Thymus (tissue), 11 donors: ENCODE data around the gene RIPOR2. TPM values are rescaled to one million over a fixed set of nuclear protein-coding genes. Genes with fewer than 3 reads are reported as not detected.

Experiments
- DNase-seq, 9 donors: peaks; one replicate each; pipeline ENCODE4 v3.0.0-alpha.2; 2013; ENCODE audit warnings: low spot score in 9 of 9, low read depth in 6 of 9, missing footprints in 1 of 9
- H3K27ac ChIP-seq, 2 donors: one replicate each; pipeline ENCODE4 v1.5.1; 2013; ENCODE audit warnings: control low read depth in 1 of 2, low read depth in 1 of 2, low read length in 1 of 2, mild to moderate bottlenecking in 1 of 2, moderate library complexity in 1 of 2
- H3K27me3 ChIP-seq, 2 donors: one replicate each; pipeline ENCODE4 v1.5.1; 2013; ENCODE audit warnings: low read length in 1 of 2; ENCODE audit not compliant: control insufficient read depth in 2 of 2, insufficient read depth in 1 of 2
- H3K36me3 ChIP-seq, 2 donors: one replicate each; pipeline ENCODE4 v1.5.1; 2013; ENCODE audit warnings: low read length in 1 of 2, mild to moderate bottlenecking in 1 of 2, moderate library complexity in 1 of 2; ENCODE audit not compliant: control insufficient read depth in 2 of 2, insufficient read depth in 2 of 2
- H3K4me1 ChIP-seq, 2 donors: one replicate each; pipeline ENCODE4 v1.5.1; 2013; ENCODE audit warnings: low read length in 2 of 2; ENCODE audit not compliant: control insufficient read depth in 2 of 2, insufficient read depth in 2 of 2
- H3K4me3 ChIP-seq, 2 donors: one replicate each; pipeline ENCODE4 v1.5.1; 2013; ENCODE audit warnings: low read length in 2 of 2, control low read depth in 1 of 2, mild to moderate bottlenecking in 1 of 2
- H3K9me3 ChIP-seq, 2 donors: one replicate each; pipeline ENCODE4 v1.5.1; 2013; ENCODE audit warnings: low read length in 1 of 2, mild to moderate bottlenecking in 1 of 2; ENCODE audit not compliant: control insufficient read depth in 2 of 2, insufficient read depth in 1 of 2
- WGBS: extraction: QIAGEN DNeasy Blood & Tissue Kit; methylation state at CpG from one replicate; pipeline ENCODE4 v1.1.7; 2013; 5-methylcytosine and 5-hydroxymethylcytosine counted together
- polyA plus RNA-seq: library from polyadenylated mRNA; stranded (reverse); fragments of 200-250 nt; gene quantifications from one replicate; pipeline ENCODE4 v1.2.3, GENCODE V29; 2013
- total RNA-seq: library from RNA; stranded (reverse); fragments of 120-200 nt; gene quantifications from one replicate; pipeline ENCODE4 v1.2.4, GENCODE V29; 2013
- donor health status: healthy.

Gene RIPOR2
- total and polyA plus RNA-seq, 2 donors, result 27.4 to 48.4 TPM

- H3K27me3 ChIP-seq, result no peaks in the 10 kb centered on the region
- no peaks in the 10 kb centered on the region for H3K4me1 ChIP-seq
- H3K36me3 ChIP-seq, result peaks cover 17 to 46% of the 10 kb centered on the region in 2 donors
- 97% methylated on average over 3 of the region's 3 CpGs for WGBS
- DNase-seq, result no peak
- H3K9me3 ChIP-seq, result no peaks in the 10 kb centered on the region
- H3K27ac ChIP-seq, result no peak overlapping the region
- H3K4me3 ChIP-seq, result no peak overlapping the region
Measured at GRCh38 chr6:24821860-24822444, 113.8 kb downstream of the RIPOR2 start.

- no peak for DNase-seq
- 98% methylated on average over 2 of the region's 2 CpGs for WGBS
- Histone ChIP-seq H3K4me1 (no peaks in the 10 kb centered on the region), H3K27me3 (no peaks in the 10 kb centered on the region), H3K27ac (no peak overlapping the region), H3K4me3 (no peak overlapping the region), H3K36me3 (peaks cover 9 to 32% of the 10 kb centered on the region in 2 donors), H3K9me3 (no peaks in the 10 kb centered on the region)
Measured at GRCh38 chr6:24818346-24818745, 117.4 kb downstream of the RIPOR2 start.

- no peak overlapping the region for H3K4me3 ChIP-seq
- no peaks in the 10 kb centered on the region for H3K9me3 ChIP-seq
- H3K4me1 ChIP-seq, result no peaks in the 10 kb centered on the region
- DNase-seq, result no peak
- no peak overlapping the region for H3K27ac ChIP-seq
- peaks cover 28 to 43% of the 10 kb centered on the region in 2 donors for H3K36me3 ChIP-seq
- H3K27me3 ChIP-seq, result no peaks in the 10 kb centered on the region
- 96% methylated on average over 3 of the region's 3 CpGs for WGBS
Measured at GRCh38 chr6:24809728-24810127, 126.0 kb downstream of the RIPOR2 start.

GRCh38 chr6:24807584-24807983 lies 128.2 kb downstream of the RIPOR2 start:
- no peaks in the 10 kb centered on the region for H3K27me3 ChIP-seq
- H3K4me1 ChIP-seq, result no peaks in the 10 kb centered on the region
- H3K36me3 ChIP-seq, result peaks cover 29 to 53% of the 10 kb centered on the region in 2 donors
- no peaks in the 10 kb centered on the region for H3K9me3 ChIP-seq
- no peak overlapping the region for H3K27ac ChIP-seq
- 97% methylated on average over 3 of the region's 3 CpGs for WGBS
- no peak overlapping the region for H3K4me3 ChIP-seq
- DNase-seq, result no peak

- H3K4me3 ChIP-seq, result no peak overlapping the region
- H3K9me3 ChIP-seq, result no peaks in the 10 kb centered on the region
- 98% methylated on average over 8 of the region's 8 CpGs for WGBS
- no peak for DNase-seq
- no peak overlapping the region for H3K27ac ChIP-seq
- H3K4me1 ChIP-seq, result no peaks in the 10 kb centered on the region
- no peaks in the 10 kb centered on the region for H3K27me3 ChIP-seq
- H3K36me3 ChIP-seq, result peaks cover 12 to 32% of the 10 kb centered on the region in 2 donors
Measured at GRCh38 chr6:24802271-24803059, 133.3 kb downstream of the RIPOR2 start.

GRCh38 chr6:24799541-24799915 lies 136.2 kb downstream of the RIPOR2 start:
- DNase-seq, result no peak
- H3K4me3 ChIP-seq, result no peak overlapping the region
- no peaks in the 10 kb centered on the region for H3K9me3 ChIP-seq
- WGBS, result 98% methylated on average over 1 of the region's 1 CpG
- no peak overlapping the region for H3K27ac ChIP-seq
- H3K4me1 ChIP-seq, result no peaks in the 10 kb centered on the region
- peaks cover 0 to 12% of the 10 kb centered on the region in 2 donors for H3K36me3 ChIP-seq
- H3K27me3 ChIP-seq, result no peaks in the 10 kb centered on the region

GRCh38 chr6:24798740-24799540 lies 136.8 kb downstream of the RIPOR2 start, which contains the start of gene ARMH2:
Gene ARMH2 (minus strand): TSS chr6:24798917. CDS start chr6:24798857, 60 bp downstream.
- WGBS, result 96% methylated on average over 13 of the region's 13 CpGs
- no peak for DNase-seq
- no peak within 1 kb of the TSS for H3K27ac ChIP-seq
- H3K9me3 ChIP-seq, result no peaks in the 10 kb centered on the region
- no peaks in the 10 kb centered on the region for H3K4me1 ChIP-seq
- H3K4me3 ChIP-seq, result no peak within 1 kb of the TSS
- H3K27me3 ChIP-seq, result no peaks in the 10 kb centered on the region
- H3K36me3 ChIP-seq, result peaks cover 0 to 12% of the 10 kb centered on the region in 2 donors

- WGBS, result 95% methylated on average over 6 of the region's 6 CpGs
- Histone ChIP-seq H3K27ac (no peak overlapping the region), H3K36me3 (peaks cover 0 to 3% of the 10 kb centered on the region in 2 donors), H3K4me3 (no peak overlapping the region), H3K27me3 (no peaks in the 10 kb centered on the region), H3K9me3 (no peaks in the 10 kb centered on the region), H3K4me1 (no peaks in the 10 kb centered on the region)
- DNase-seq, result no peak
Measured at GRCh38 chr6:24797596-24798216, 138.1 kb downstream of the RIPOR2 start.
